NCI-H1105 treated with DMSO at 0.1 percent for 48 hours (cell line): Measurements from ENCODE around the gene SLC18A2.
A peak's percentile ranks its signal among the peaks of the same experiment; 100 is the strongest.
"Not testable (repeated sequence)": the region's sequence is repeated elsewhere in the genome, so short reads cannot be mapped to it uniquely, and the experiment has no call there.

ENCODE experiments used
- DNase-seq: peaks from one replicate; lab custom pipeline; 2025; lab: John Stamatoyannopoulos, UW

Gene SLC18A2

DNA sequence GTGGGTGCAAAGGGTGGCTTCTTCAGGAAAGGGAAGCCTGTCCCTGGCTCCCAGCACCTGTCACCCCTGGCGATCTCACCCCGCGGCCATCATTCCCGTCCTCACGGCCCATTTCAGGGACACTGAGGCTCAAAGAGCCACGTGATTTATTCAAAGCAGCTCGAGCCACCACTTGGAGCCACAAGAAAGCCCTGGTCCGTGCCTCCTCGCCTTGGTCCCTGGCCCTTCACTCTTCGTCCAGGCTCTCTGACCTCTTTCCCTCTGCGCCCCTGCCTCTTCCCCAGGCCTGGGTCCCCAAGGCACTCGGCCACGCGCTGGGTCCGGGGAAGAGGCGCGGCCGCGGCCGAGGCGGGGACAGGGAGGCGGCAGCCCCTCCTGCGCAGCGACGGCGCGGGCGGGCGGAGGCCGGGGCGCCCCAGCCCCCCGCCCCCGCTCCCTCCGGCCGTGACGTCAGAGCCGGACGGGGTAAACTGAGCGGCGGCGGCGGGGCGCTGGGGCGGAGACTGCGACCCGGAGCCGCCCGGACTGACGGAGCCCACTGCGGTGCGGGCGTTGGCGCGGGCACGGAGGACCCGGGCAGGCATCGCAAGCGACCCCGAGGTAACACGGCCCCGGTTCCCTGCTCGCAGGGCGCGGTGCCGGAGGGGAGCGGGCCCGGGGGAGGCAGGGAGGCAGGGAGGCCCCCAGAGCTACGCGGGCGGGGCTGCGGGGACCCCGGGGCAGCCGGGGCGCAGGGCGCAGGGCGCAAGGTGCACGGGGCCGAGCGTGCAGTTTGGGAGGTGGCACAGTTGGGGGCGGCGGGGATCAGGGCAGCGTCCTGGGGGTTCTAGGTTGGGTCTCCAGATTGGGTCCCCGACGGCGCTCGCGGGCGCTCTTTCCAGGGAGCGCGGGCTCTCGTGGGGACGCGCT is at the start of gene SLC18A2:
TSS of gene SLC18A2 (plus strand) at position 494 of the 909 bp plus-strand sequence. CDS start 580 bp downstream, outside the sequence.
- no peak for DNase-seq

DNA sequence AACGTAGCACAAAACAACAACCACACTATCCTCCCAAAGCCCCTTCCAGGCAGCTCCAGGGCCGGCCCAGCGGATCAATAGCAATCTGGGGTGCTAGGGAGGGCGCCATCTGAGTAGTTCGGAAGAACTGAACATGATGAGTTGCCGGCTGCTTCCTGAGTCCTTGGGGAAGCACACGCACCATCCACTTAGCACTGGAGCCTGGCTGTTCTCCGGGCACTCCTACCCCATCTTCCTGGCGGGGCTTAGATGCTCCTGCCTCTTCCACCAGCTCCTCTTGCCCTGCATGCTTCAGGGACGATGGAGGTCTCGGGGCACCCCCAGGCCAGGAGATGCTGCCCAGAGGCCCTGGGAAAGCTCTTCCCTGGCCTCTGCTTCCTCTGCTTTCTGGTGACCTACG is 43.7 kb upstream of the SLC18A2 start, which contains the start of gene KCNK18:
TSS of gene KCNK18 (plus strand) at position 301 of the 400 bp plus-strand sequence. CDS start at position 301, 0 bp downstream.
- no peak for DNase-seq

DNA sequence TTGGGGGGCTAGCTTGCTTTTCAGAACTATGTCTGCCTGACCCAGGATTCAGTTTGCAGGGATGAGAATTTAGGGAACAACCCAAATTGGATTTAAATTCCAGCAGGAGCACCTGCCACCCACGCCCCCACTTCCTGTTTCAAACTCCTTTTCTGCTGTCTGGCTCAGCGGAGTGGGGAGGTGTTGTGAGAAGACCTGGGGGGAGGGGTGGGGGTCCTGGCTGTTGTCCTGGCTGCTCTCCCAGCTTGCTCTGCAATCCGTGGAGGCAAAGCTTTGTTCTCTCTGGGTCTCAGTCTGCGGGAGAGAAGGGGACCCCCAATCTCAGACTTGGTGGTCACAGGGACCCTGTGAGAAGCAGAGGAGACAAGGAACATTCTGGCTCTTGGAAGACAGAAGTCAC is 42.8 kb upstream of the SLC18A2 start:
- no peak for DNase-seq

DNA sequence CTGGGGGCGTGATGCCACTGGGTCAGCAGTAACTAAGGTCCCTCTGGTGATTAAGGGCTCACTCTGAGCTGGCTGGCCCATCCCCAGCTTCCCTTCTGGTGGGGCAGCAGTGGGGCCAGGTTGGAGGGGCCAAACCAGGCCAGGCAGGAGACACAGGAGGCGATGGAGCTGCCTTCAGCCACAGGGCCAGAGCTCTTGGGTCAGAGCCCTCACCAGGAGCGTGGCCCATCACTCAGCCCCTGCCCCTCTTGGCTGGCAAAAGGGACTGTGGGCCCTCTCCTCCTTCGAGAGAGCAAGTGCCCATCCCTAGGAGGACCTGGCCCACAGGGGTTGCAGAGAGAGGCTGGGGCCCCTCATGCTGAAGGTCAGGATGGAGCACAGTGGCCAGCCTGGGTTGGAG is 39.1 kb upstream of the SLC18A2 start:
- DNase-seq, result no peak

DNA sequence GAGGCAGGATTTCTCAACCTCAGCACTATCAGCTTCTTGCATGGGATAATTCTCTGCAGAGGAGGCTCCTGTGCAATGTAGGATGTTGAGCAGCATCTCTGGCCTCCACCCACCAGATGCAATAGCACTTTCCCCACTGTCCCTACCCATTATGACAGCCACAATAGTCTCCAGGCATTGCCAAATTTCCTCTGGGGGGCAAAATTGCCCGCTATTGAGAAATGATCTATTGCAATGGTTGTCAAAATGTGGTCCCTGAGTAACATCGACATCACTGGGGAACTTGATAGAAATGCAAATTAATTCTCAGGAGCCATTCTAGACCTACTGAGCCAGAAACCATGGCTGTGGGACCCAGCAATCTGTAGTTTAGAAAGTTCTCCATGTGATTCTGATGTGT is 36.6 kb upstream of the SLC18A2 start:
- no peak for DNase-seq

DNA sequence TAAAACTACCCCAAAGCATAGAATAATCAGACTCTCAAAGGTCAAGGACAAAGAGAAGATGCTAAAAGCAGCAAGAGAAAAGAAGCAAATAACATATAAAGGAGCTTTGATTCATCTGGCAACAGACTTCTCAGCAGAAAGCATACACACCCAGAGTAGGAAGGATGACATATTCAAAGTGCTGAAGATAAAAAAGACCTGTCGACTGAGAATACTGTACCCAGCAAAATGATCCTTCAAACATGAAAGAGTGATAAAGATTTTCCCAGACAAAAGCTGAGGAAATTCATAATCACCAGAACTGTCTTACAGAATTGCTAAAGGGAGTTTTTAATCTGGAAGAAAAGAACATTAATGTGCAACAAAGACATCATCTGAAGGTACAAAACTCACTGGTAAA is 28.7 kb upstream of the SLC18A2 start:
- DNase-seq, result no peak

DNA sequence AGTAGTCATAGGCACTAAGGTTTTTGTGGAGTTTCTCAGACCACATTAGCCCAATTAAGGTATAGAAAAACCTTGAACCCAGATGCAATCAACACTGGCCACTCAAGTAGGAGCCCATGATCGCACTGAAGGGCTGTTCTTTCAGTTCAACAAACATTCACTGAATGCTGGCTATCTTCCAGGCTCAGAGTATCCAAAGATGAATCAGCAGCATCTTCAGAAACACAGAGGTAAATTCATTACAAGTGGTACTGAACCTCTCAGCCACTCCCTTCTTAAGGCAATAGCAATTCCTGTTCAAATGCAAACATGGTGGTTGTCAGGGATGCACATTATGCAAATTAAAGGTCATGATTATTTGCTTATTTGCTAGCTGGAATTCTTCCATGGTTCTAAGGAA is 26.5 kb upstream of the SLC18A2 start:
- no peak for DNase-seq

DNA sequence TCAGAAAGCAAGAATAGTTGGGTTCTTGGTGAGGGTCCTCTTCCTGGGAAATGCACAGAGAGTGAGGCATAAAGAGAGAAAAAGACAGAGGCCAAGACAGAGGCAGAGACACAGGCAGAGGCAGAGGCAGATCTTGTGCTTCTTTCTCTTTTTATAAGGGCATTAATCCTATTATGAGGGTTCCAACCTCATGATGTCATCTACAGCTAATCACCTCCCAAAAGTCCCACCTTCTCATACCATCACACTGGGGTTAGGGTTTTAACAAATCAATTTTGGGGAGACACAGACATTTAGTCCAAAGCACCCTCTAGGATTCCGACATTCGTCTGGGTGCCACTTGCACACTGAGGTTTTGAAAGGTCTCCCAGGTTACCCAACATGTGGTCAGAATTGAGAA is 25.8 kb upstream of the SLC18A2 start:
- DNase-seq, result no peak

DNA sequence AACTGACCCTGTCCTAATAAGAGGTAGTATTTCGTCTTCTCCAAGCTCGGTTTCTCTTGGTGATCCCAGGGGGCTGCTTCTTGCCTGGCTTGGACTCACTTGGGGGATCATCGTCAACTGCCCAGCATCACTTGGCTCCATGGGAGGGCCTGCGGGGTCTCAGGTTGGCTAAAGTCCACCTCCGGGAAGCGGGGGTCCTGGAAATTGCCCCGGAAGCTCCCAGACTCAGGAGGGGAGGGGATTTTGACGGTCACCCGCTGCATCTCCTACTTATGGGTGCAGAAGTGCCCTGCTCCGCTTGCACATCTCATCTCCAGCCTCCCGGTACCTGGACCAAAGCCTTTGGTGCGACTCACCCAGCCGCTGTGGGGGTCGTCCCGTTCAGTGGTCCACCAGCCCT is 24.9 kb upstream of the SLC18A2 start:
- no peak for DNase-seq

DNA sequence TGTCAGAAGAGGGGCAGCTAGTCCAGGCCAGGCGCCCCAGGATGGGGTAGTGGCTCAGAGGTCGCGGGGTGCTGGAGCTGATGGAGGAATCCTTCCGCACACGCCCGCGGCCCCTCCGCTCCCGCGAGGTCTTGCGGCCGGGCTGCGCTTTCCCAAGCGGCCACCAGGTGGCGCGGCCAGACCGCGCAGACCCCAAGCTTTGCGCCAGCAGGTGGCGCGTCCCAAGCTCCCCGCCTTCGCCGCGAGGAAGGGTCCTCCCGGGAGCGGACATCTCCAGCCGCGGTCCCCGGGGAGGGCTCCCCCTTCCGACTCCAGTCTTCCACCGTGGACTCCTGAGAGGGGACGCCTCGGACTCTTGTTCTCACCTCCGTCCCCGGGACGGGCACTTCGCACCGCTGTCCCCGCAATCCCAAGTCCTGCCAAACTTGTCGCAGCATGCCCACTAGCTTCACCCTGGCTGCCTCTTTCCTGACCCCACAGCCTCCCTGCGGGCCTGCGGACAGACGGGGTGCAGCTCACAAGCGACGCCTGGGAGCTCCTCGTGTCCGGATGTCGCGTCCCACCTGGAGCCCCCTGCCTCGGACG is 24.2 kb upstream of the SLC18A2 start:
- DNase-seq, result peak; percentile 33

DNA sequence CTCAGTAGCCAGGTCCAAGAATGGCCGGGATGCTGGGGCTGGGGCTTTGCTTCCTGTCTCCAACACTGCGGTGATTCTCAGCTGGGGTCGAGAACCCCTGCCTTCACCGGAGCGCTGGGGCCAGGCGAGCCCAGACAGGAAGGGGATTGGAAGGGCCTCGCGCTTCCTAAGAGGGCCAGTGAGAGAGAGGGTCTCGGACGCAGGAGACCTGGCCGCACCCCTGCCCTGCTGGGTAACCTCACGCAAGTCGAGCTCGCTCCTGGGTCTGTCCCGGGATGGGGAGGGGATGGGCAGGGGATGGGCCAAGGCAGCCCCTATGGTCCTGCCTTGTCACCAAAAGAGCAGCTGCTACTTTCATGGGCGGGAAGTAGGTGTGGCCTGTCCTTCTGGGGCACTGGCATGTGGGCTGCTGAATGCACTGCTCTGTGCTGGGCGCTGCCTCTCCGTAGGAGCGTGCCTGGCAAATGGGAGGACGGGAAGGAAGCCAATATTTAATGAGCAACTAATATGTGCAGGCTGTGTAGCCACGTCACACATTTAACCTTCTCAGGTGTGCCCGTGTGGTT is 23.6 kb upstream of the SLC18A2 start:
- no peak for DNase-seq

DNA sequence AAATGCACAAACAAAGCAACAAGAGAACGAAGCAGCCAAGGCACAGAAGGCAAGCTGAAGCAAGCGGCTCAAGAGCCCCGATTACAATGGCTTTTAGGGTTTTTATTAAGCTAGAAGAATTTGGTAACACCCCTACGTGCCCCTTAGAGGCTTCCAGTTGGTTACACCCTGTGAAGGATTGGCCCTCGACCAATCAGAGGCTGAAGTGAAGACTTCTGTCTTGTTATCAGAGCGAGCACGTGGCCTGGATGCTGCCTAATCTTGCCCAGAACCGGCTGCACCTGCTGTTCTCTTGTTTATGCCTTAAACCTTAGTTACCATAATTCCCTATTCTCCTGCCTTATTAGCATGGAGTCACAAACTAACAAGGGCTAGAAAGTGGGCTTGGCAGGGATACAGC is 22.3 kb upstream of the SLC18A2 start:
- DNase-seq, result peak; percentile 29

DNA sequence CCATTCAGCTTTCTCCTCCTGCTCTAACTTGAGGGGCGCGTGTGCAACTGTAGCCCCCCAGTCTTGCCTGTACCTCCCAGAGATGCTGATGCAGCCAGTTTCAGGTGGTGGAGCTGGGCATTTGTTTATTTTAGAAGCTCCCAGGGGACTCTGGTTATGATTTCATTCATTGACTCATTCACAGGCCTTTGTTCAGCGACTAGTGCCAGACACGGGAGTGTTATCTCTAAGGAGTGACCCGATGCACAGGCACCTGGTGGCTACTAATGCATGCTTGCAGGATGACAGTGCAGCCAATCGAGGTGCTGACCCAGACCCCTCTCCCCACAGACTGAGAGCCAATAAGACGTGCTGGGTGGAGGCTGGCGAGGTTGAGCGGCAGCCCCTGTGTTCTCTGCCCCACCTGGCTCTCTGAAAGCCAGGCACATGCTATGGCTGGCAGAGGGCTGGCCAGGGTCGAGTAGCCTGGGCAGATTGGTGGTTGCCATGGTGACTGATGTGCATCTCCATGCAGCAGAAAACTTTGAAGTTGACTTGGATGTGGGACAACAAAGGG is 19.7 kb upstream of the SLC18A2 start:
- DNase-seq, result no peak

DNA sequence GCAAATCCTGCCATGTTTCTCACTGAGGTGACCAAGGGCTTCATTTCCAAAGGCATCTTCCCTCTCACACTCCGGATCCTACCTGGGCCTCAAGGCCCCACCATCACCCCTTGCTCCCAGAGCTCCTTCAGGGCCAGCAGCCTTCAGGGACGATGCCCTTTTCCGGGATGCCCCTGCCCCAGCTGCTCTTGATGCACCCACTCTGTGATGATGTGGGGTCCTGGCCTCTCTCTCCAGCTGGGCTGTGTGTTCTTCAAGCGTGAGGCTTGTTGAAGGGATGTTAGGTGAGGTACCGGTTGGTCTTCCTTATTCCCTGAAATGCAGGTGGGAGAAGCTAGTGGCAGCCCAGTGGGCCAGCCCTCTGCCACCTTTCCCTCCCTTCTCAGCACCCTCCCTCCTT is 18.4 kb upstream of the SLC18A2 start:
- no peak for DNase-seq

DNA sequence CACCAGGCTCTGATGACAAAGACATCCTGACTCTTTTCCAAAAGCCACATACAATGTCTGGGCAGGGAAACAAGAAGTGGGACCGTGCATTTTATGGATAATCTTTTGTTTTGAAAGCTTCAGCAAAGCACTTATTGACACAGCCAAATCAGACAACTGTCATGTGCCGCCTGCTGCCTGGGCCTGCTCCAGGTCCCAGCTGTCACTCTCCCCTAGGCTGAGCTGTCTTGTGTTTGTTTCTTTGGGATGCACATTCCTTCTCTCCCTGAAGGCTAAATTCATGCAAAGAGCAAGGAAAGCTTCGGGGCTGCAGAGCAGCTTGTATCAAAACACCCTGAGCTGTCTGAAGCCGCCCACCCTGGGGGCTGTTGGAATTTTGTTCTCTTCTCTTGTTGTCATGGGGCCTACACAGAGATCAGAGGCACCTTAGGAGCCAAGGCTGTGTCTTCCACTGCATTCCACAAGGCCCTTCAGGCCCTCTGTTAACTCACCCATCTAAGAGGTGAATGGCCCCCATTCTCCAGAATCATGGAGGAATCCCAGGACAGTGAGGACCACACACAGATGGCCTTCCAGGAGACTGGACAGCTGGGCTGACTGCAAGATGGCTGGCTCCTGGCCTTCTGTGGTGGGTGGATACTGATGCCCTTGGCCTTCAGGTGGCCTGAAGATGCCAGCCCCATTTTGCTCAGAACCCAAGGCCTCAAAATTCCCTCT is 17.8 kb upstream of the SLC18A2 start:
- no peak for DNase-seq

DNA sequence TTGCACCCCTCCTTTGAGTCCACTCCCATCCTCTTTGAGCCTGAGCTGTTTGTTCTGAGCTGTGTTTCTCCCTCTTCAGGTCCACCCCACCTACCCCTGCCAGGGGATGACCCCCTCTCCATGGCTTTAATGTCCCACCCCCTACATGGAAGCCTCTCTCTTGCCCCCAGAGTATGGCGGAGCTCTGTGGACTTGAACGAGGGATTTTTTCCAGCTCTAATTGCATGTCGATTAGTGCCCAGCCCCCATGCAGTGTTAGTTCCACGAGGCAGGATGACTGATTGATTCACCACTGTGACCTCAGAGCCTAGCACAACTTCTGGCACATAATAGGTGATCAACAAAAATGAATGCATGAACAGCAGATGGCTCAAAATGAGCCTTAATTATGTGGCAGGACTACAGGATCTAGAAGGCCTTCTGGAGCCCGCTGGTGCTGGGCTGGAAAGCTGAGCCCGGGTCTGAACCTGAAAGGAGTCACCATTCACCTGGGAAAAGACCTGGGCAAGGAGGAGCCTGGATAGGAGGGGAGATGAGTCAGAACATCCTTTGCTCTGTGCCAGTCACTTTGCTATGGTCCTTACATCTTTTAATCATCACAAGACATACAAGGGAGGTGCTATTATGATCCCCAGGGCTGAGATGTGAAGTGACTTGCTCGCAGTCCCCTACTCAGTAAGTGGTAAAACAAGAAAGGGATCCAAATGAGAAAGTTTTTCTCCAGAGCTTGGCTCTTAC is 17.1 kb upstream of the SLC18A2 start:
- no peak for DNase-seq

DNA sequence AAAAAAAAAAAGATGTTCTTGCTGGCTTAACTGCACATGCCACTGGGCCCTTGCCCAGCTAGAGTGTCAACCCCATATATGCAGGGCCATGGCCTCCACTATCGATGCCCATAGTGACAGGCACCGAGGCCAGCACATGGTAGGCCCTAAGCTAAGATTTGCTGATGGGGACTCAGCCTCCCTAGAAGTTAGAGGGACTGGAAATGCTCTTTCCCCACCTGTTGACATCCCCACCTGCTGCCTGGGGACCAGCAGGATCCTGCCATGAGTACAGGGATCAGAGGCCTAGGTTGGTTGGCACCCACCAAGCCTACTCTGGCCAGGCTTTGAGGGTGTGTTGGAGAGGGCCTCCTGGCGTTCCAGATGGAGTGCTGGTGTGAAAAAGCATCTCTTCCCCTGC is 16.0 kb upstream of the SLC18A2 start:
- DNase-seq, result no peak

DNA sequence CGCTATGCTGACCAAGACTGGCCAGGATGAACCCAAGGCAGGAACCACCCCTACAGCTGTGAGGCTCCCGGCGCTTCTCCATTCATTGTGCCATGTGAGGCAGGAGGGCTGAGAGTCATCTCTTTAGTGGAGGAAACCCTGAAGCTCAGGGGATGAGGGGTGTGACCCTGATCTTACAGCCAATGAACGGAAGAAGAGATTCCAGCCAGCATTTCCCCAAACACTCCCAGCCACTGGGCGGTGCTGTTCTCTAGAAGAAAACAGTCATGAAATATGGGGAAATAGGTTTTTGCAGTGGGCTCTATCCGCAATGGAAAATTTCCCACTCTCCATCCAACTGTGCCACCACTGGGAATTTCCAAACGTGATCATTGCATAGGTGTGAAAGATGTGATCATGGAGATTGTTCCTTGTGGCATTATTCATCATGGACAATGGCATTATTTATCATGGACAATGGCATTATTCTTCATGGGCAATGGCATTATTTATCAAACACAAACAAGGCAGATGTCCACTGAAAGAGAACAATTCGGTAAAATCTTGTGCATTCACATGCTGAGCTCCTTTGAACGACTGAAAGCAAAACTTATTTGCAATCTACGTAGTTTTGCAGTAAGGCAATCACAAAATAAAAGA is 14.0 kb upstream of the SLC18A2 start:
- no peak for DNase-seq

DNA sequence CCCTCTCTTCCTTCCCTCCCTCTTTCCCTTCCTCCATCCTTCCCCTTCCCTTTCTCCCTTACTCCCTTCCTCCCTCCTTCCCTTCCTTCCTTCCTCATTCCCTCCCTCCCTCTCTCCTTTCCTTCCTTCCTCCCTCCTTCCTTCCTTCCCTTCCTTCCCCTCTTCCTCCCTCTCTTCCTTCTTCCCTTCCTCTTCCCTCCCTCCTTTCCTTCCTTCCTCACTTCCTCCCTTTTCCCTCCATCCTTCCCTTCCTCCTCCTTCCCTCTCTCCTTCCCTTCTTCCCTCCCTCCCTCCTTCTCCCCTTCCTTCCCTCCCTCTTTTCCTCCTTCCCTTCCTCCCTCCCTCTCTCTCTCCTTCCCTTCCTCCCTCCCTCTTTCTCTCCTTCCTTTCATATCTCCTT is 12.7 kb upstream of the SLC18A2 start:
- no peak for DNase-seq

DNA sequence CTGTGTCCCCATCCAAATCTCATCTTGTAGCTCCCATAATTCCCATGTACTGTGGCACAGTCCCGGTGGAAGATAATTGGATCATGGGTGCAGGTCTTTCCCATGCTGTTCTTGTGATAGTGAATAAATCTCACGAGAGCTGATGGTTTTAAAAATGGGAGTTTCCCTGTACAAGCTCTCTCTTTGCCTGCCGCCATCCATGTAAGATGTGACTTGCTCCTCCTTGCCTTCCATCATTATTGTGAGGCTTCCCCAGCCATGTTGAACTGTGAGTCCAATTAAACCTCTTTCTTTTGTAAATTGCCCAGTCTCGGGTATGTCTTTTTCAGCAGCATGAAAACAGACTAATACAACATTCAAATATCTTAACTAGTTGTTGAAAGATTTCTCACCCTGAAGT is 10.8 kb upstream of the SLC18A2 start:
- DNase-seq, result not testable (repeated sequence)

DNA sequence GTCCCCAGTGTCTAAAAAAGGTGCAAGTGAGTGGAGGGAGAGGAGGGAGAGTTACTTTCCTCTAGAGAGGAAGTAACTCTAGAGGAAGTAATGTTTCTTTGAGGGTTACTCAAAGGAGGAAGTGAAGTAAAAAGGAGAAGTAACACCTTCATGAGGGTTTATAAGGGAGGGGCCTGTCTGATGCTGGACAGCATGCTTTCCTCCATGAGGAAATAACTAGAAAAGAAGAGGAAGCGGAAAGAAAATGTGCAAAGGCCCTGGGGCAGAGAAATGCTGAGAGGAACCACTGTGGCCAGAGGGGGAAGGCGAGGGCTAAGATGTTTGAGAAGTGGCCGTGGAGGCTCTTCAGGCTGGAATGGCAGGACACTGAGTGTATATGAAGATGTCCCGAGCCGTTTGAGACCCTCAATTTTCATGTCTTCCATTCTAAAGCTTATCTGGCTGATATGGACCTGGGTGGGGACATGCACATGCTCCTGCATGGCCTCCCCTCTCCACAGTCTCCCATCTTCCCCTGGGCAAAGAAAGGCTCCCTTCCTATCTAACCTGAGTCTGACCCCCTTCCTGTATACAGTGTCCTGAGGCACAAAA is 3.4 kb upstream of the SLC18A2 start:
- no peak for DNase-seq
